Hindlimb muscle (tissue), 1 donor: ENCODE measurements around the gene NPIPA3. TPM values are rescaled to one million over a fixed set of nuclear protein-coding genes. Genes with fewer than 3 reads are reported as not detected.
"Not testable (repeated sequence)": the region's sequence is repeated elsewhere in the genome, so short reads cannot be mapped to it uniquely, and the experiment has no call there.

Experiments used
- DNase-seq: peaks from one replicate; pipeline ENCODE4 v3.0.0-alpha.2; 2013
- polyA plus RNA-seq: library from polyadenylated mRNA; unstranded; fragments of 120-200 nt; gene quantifications from one replicate; pipeline ENCODE4 v1.2.1, GENCODE V29; 2013; ENCODE audit not compliant: insufficient read length

The NPIPA3 gene
- polyA plus RNA-seq = 10.8 TPM

DNA sequence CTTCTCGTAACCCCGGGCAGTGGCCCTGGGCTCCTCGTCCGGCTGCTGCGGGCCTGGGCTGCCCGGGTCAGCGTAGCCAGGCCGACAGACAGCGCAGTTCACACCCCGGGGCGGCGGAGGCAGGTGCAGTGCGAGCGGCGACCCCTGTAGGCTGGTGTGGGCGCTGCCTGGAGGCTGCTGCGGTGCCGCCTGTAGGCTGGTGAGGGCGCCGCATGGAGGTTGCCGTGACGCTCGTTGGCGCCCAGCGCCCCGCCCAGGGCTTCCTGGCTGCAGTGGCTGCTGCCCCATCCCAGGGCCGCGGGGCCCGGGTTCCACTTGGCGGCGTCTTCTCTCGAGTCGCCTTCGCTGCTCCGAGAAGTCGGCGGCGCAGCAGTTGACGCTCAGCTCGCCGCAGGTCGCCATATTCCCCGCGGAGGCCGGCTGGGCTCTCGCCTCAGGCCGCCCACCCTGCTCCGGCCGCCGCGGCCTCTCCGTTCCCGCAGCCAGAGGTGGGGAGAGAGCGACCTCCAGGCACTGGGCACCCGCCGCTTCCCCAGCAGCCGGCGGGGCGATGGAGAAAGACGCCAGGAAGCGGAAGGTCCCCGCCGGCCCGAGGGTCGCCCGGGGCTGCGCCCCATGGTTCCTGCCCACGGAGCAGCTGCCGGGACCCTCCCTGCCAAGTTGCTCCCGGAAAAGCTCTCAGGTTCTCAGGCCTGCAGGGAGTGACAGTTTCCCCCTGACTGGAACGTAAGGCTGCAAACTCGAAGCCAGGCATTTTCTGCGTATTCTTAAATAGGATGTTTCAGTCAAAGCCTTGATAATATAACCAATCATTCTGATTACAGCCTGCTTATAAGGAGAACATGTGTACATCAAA lies at the start of gene NPIPA3:
NPIPA3 (plus strand) TSS at position 256 of the 856 bp plus-strand sequence. CDS start 5,533 bp downstream, outside the sequence.
- not testable (repeated sequence) for DNase-seq

DNA sequence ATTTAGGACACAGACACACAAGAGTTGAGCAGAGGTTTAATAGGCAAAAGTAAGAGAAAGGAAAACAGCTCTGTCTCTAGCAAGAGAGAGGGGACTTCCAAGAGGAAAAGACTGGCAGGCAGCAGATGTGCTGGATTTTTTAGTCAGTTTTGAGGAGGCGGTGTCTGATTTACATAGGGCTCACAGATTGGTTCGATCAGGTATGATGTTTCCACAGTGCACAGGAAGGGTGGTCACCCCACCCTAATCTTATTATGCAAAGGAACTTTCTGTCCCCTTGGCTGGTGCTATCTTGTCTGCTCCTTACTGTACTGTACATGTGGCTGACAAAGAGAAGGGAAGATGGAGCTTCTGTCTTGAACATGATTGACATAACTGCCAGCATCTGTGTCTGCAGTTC lies 45.1 kb upstream of the NPIPA3 start:
- DNase-seq = no peak

DNA sequence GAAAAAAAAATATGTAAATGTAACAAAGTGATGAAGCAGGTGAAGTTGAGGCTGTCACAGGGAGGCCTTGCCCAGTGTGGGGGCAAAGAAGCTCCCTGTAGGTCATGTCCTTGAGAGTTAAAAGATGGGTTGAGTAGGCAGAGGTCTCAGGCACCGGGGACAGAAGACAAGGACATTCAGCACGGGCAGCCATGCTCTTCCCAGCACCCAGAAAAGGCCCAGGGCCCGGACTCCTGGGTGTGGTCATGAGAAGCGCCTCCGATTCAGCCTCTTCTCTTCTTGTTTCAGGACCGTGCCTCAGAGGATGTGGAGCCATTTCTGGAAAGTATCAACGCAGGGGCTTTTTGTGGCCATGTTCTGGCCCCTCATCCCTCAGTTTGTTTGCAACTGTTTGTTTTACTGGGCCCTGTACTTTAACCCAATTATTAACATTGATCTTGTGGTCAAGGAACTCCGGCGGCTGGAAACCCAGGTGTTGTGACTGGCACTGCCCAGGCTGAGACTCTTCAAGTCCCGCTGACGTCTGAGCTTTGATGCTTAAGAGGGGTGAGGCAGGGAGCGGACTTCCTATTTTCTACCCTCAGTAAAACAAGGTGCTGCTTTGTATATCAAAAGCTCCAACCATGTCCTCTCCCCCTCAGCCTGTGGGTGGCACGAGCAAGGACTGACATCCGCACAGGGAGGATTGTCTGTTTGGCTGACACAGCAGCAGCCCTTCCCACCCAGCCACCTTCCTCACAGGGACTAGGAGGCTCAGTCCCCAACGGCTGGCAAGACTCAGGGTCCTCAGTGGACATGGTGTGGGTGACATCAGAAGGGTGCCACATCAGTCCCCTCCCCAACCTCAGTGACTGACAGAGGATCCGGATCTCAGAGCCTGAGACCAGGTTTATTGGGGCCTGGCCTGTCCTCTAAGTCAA lies 35.6 kb upstream of the NPIPA3 start:
- no peak for DNase-seq

DNA sequence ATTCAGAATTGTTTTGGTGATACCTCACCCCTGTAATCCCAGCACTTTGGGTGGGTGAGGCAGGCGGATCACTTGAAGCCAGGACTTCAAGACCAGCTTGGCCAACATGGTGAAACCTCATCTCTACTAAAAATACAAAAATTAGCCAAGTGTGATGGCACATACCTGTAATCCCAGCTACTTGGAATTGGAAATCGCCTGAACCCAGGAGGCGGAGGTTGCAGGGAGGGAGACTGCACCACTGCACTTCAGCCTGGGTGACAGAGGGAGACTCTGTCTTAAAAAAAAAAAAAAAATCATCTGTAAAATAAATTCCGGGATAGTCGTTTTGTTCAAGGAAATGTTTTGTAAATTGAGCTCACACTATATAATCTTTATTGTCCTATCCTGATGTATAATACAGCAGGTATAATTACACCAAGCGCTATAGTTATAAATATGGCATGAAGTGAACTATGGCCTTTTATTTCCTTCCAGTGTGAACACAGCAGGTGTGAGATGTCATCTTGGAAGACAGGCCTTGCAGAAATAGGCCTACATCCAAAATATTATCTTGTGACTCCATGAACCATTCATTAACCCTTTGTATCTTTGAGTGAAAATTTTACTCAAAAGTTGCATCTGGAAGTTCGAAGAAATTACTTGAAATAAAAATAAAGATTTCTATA lies 34.5 kb upstream of the NPIPA3 start:
- DNase-seq = no peak

DNA sequence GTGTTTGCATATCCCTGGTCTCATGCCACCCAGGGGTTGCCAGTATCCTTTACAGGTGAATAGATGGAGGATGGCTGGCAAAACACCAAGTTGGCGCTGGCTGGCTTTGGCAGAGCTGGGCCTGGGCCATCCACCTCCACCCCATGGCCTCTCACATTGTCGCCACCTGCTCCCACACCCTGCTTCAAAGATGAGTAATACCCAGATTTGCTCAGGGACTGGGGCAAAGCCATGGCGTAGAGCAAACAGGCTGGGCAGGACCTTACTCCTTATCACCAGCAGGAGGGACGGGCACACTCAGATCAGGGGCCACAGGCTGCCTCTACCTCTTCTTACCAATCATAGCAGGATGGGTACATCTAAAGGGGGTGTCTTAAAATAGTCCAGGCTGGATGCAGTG lies 33.4 kb upstream of the NPIPA3 start:
- DNase-seq = no peak

DNA sequence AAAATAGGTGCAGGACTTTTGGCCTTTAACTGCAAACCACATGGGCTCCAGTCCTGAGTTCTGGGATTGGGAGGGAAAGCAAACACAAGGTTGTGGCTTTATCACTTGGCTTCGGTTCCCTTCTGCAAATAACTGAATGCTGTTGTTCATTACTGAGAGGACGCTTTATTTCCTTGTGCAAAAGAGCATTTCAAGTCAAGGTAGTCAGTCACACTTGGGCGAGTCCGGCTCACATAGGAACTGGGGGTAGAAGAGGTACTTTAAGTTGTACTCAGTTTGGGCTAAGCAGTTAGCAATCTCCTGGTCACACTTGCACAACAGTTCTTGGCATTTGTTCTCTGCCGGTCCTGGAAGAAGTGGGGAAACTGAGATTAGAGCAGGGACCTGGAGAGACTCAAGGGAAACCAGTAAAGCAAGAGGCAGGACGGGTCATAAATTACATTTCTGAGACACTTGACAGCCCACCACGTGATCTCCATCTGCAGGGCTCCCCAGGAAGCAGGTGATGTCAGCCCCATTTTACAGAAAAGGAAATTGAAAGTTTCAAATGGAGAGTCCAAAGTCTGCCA lies 30.7 kb upstream of the NPIPA3 start:
- no peak for DNase-seq

DNA sequence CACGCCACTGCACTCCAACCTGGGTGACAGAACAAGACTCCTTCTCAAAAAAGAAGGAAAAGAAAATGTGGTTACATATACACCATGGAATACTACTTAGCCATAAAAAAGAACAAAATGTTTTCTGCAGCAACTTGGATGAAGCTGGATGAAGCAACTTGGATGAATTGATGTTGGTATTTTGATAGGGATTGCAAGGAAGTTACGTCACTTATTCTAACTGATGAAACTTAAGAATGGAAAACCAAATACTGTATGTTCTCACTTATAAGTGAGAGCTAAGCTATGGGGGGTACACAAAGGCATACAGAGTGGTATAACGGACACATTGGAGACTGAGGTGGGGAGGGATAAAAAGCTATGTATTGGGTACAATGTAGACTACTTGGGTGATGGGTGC lies 26.6 kb upstream of the NPIPA3 start:
- no peak for DNase-seq

DNA sequence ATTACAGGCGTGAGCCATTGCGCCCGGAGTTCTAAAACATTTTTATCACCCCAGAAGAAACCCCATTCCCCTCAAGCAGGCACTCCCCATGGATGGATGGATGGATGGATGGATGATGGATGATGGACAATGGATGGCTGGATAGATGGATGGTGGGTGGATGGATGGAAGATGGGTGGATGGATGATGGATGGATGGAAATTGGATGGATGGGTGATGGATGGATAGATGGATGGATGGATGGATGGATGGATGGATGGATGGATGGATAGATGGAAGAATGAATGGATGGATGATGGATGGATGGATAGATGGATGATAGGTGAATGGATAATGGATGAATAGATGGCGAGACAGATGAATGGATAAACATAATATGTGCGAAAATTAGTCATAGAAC lies 25.6 kb upstream of the NPIPA3 start:
- DNase-seq = no peak

DNA sequence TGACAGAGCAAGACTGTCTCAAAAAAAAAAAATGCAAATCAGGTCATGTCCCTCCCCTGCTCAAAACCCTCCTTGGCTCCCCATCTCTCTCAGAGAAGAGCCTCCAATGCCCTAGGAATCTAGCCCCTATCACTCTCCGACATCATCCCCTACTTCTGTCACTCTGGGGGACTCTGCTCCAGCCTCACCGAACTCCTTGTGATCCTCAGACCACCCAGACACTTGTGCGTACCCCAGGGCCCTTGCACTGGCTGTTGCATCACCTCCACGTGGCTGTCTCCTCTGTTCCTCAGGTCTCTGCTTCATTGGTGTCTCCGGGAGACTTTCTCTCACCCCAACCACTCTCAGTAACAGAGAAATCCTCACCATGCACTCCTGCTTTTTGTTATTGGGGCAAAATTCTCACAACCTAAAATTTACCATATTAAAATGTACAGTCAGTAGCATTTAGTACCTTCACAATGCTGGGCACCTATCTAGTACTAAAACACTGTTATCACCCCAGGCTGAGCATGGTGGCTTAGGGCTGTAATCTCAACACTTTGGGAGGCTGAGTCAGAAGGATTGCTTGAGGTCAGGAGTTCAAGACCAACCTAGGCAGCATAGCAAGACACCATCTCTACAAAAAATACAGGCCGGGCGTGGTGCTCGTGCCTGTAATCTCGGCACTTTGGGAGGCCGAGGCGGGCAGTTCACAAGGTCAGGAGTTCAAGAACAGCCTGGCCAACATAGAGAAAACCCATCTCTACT lies 24.3 kb upstream of the NPIPA3 start:
- DNase-seq = no peak

DNA sequence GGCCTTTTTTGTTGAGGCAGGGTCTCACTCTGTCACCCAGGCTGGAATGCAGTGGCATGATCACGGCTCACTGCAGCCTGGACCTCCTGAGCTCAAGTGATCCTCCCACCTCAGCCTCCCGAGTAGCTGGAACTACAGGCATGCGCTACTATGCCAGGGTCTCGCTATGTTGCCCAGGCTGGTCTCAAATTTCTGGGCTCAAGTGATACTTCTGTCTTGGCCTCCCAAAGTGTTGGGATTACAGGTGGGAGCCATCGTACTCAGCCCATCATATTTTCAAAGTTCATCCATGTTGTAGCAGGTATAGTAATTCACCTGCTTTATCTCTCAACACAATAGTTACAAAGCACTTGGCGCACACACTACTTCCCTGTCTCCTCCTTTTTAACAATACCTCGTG lies 22.8 kb upstream of the NPIPA3 start:
- DNase-seq = not testable (repeated sequence)

DNA sequence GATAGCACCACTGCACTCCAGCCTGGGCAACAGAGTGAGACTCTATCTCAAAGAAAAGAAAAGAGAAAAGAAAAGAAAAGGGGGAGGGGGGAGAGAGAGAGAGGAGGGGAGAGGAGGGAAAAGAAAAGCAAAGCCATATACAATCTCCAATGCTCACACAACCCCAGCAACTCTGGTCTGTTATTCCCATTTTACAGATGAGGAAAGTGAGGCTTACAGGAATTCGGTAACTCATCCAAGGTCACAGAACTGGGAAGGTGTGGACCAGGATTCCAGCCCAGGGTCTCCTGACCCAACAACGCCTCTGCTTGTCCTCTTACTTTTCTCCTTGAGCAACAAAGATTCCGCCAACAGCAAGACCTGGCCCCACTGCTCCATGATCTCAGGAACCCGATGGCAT lies 22.1 kb upstream of the NPIPA3 start:
- DNase-seq = no peak

DNA sequence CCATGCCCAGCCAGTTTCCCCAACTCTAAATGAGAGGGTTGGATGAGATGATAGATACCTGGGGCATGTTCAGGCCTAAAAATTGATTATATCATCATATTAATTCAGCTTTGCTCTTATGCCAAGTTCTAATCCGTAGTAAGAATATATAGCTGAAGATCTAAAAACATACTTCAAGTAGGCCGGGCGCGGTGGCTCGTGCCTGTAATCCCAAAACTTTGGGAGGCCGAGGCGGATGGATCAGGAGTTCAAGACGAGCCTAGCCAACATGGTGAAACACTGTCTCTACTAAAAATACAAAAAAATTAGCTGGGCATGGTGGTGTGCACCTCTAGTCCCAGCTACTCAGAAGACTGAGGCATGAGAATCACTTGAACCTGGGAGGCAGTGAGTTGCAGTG lies 21.1 kb upstream of the NPIPA3 start:
- DNase-seq = no peak

DNA sequence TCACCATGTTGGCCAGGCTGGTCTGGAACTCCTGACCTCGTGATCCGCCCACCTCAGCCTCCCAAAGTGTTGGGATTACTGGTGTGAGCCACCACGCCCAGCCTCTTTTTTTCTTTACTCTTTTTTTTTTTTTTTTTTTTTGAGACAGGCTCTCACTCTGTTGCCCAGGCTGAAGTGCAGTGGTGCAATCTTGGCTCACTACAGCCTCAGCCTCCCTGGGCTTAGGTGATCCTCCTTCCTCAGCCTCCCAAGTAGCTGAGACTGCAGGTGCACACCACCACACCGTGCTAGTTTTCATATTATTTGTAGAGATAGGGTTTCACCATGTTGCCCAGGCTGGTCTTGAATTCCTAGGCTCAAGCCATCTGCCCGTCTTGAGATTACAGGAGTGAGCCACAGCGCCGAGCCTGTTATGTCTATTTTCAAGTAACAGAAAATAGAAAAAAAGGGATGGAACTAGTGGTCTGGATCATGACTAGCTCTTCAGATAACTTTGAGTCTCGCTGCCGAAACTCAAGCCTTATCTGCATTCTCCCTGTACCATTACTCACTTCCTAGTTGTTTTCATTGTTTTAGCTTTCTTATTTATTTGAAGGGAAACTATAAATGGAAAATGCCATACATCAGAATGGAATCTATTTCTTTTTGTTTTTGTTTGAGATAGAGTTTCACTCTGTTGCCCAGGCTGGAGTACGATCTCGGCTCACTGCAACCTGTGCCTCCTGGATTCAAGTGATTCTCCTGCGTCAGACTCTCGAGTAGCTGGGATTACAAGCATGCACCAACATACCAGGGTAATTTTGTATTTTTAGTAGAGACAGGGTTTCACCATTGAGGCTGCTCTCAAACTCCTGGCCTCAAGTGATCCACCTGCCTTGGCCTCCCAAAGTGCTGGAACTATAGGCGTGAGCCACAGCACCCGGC lies 17.1 kb upstream of the NPIPA3 start:
- not testable (repeated sequence) for DNase-seq

DNA sequence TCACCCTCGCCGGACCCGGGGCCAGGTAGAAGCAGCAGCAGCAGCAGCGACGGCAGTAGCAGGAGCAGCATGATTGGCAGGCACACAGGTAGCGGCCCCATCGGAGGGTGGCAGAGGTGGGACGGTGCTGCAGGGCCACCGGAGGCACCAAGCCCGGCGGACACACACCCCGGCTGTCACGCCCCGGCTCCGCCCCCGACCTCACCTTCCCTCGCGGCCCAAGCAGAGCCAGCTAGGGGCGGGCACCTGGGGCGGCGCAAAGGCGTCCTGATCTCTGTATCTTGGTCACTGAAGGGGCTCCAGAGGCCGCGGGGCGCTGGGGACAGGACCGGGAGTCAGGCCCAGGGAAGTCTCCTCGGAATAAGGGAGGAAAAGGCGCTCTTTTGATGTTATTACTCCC lies 9.1 kb upstream of the NPIPA3 start, which contains the start of gene PLA2G10:
PLA2G10 (minus strand) TSS at position 180 of the 400 bp plus-strand sequence; CDS start at position 101, 79 bp downstream.
- not testable (repeated sequence) for DNase-seq

DNA sequence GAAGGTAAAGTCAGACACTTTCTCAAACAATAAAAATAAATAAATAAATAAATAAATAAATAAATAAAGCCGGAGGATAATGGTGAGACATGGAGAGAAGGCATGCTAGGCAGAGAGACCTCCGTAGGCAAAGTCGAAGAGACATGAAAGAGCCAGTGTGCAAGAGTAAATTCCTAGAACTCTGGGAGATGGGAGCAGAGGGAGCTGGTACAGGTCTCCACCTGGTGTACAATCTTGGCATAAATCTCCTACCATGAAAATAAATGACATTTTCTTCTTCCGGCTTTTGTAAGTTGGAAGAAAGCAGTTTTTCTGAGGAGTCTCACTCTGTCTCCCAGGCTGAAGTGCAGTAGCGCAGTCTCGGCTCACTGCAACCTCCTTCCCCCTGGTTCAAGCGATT lies 1.4 kb upstream of the NPIPA3 start:
- DNase-seq = not testable (repeated sequence)

DNA sequence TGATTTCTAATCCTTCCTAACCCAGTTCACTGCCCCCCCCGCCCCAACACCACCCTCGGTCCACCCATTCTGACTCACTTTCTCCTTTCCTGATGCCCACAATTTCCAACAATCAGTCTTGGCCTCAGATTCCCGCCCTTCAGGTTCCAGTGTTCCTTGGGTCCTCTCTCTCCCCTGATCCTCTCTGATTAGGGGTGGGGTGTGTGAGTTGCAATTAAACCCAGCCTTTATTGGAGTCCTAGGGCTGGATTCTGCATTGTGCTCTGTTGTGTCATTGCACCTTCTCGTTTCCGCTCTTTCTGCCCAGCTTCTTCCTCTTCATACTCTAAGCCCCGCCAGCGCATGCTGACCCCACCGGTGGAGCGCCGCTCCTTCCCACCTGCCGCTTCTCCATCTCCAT lies 539 bp upstream of the NPIPA3 start:
- DNase-seq = not testable (repeated sequence)

DNA sequence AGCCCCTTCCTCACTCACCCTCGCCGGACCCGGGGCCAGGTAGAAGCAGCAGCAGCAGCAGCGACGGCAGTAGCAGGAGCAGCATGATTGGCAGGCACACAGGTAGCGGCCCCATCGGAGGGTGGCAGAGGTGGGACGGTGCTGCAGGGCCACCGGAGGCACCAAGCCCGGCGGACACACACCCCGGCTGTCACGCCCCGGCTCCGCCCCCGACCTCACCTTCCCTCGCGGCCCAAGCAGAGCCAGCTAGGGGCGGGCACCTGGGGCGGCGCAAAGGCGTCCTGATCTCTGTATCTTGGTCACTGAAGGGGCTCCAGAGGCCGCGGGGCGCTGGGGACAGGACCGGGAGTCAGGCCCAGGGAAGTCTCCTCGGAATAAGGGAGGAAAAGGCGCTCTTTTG lies 30.0 kb downstream of the NPIPA3 start:
- not testable (repeated sequence) for DNase-seq

DNA sequence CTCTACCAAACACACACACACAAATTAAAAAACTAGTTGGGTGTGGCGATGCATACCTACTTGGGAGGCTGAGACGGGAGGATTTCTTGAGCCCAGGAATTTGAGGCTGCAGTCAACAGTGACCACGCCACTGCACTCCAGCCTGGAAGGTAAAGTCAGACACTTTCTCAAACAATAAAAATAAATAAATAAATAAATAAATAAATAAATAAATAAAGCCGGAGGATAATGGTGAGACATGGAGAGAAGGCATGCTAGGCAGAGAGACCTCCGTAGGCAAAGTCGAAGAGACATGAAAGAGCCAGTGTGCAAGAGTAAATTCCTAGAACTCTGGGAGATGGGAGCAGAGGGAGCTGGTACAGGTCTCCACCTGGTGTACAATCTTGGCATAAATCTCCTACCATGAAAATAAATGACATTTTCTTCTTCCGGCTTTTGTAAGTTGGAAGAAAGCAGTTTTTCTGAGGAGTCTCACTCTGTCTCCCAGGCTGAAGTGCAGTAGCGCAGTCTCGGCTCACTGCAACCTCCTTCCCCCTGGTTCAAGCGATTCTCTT lies 37.7 kb downstream of the NPIPA3 start:
- not testable (repeated sequence) for DNase-seq

DNA sequence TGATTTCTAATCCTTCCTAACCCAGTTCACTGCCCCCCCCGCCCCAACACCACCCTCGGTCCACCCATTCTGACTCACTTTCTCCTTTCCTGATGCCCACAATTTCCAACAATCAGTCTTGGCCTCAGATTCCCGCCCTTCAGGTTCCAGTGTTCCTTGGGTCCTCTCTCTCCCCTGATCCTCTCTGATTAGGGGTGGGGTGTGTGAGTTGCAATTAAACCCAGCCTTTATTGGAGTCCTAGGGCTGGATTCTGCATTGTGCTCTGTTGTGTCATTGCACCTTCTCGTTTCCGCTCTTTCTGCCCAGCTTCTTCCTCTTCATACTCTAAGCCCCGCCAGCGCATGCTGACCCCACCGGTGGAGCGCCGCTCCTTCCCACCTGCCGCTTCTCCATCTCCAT lies 38.6 kb downstream of the NPIPA3 start:
- not testable (repeated sequence) for DNase-seq
